Neural crest cell (in vitro differentiated cells): ENCODE results near the gene PLCB1. TPM values are rescaled to one million over a fixed set of nuclear protein-coding genes. Genes with fewer than 3 reads are reported as not detected.

Source experiments
- DNase-seq: peaks from one replicate; pipeline ENCODE4 v3.0.0; 2021; ENCODE audit warnings: low read depth, mixed read lengths, low spot score
- H3K27ac Mint-ChIP-seq: one replicate; pipeline ENCODE4 v1.8.0; 2021; ENCODE audit warnings: mild to moderate bottlenecking, mixed read lengths; ENCODE audit not compliant: unreplicated experiment
- H3K27me3 Mint-ChIP-seq: 2 replicates; pipeline ENCODE4 v1.8.0; 2021; ENCODE audit warnings: low read depth, mild to moderate bottlenecking, mixed read lengths
- H3K36me3 Mint-ChIP-seq: 2 replicates; pipeline ENCODE4 v1.8.0; 2021; ENCODE audit warnings: low read depth, mild to moderate bottlenecking, mixed read lengths
- H3K4me1 Mint-ChIP-seq: 2 replicates; pipeline ENCODE4 v1.8.0; 2021; ENCODE audit warnings: mixed read lengths
- H3K4me3 Mint-ChIP-seq: one replicate; pipeline ENCODE4 v1.8.0; 2021; ENCODE audit warnings: mild to moderate bottlenecking, mixed read lengths
- H3K9me3 Mint-ChIP-seq: 2 replicates; pipeline ENCODE4 v1.8.0; 2021; ENCODE audit warnings: mixed read lengths
- total RNA-seq: library from RNA; stranded (reverse); gene quantifications from 2 replicates; pipeline ENCODE4 v1.2.1, GENCODE V29; 2021
- TF ChIP-seq, protein P1 (sequence below): fragments of 200-600 bp; sonication (generic); conservative IDR thresholded peaks from 2 replicates; pipeline ENCODE4 v1.5.0; 2021; ENCODE audit warnings: antibody characterized with exemption, mild to moderate bottlenecking

Gene PLCB1
- total RNA-seq, 1 donor from 2014 or later, result 13.7 TPM

GRCh38 chr20:8557711-8558110, 425.6 kb downstream of the PLCB1 start:
- peaks cover 8% of the 10 kb centered on the region for H3K9me3 Mint-ChIP-seq
- no peak overlapping the region for H3K27ac Mint-ChIP-seq
- TF ChIP-seq, protein P1, sequence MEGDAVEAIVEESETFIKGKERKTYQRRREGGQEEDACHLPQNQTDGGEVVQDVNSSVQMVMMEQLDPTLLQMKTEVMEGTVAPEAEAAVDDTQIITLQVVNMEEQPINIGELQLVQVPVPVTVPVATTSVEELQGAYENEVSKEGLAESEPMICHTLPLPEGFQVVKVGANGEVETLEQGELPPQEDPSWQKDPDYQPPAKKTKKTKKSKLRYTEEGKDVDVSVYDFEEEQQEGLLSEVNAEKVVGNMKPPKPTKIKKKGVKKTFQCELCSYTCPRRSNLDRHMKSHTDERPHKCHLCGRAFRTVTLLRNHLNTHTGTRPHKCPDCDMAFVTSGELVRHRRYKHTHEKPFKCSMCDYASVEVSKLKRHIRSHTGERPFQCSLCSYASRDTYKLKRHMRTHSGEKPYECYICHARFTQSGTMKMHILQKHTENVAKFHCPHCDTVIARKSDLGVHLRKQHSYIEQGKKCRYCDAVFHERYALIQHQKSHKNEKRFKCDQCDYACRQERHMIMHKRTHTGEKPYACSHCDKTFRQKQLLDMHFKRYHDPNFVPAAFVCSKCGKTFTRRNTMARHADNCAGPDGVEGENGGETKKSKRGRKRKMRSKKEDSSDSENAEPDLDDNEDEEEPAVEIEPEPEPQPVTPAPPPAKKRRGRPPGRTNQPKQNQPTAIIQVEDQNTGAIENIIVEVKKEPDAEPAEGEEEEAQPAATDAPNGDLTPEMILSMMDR, result no peak

DNA sequence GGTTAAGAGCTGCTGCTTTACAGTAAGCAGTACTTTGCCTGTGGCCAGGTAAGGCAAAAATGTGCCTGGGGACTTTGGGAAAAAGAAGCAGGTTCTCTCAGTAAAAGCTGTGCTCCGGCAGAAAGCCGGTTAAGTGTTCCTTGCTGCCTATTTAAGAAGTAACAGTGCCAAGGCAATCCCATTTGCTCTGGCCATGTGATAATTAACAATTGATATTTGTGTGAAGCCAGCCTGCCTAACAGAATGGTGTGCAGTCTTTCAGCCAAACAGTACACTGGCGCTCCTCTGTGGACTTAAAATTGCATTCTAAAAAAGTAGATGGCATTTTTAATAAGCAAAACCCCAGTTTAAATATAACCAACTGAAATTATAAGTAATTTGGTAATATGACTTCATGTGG, 430.3 kb downstream of the PLCB1 start:
- Mint-ChIP-seq H3K4me3 (no peak overlapping the region), H3K9me3 (peaks cover 8% of the 10 kb centered on the region), H3K27ac (no peak overlapping the region), H3K4me1 (no peaks in the 10 kb centered on the region), H3K36me3 (no peaks in the 10 kb centered on the region), H3K27me3 (no peaks in the 10 kb centered on the region)
- no peak for DNase-seq
- TF ChIP-seq, protein P1, result no peak

More at GRCh38 chr20:8557711-8558110, 425.6 kb downstream of the PLCB1 start:
- peaks cover 7% of the 10 kb centered on the region for H3K36me3 Mint-ChIP-seq
- no peaks in the 10 kb centered on the region for H3K27me3 Mint-ChIP-seq
- DNase-seq, result no peak
- no peak overlapping the region for H3K4me3 Mint-ChIP-seq
- H3K4me1 Mint-ChIP-seq, result no peaks in the 10 kb centered on the region

DNA sequence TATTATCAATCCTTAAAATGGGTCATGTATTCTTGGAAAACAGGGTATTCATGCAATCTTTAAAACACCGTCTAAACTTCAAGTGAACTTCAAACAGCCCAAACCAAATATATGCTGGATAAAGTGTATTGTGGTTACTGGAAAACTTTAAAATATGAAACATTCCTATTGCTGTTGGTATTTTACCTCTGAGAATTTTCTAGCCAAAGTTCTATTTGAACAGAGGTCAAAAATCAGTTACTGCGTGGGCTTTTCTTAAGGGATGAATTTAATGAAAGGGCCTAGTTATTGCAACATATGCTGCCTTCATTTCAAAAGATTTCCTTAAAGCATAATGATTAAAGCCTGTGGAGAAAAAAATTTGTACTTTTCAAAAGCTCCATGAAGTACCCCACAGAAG, 436.0 kb downstream of the PLCB1 start:
- H3K27me3 Mint-ChIP-seq, result no peaks in the 10 kb centered on the region

GRCh38 chr20:8569766-8570165, 437.7 kb downstream of the PLCB1 start:
- TF ChIP-seq, protein P1, result no peak
- no peaks in the 10 kb centered on the region for H3K36me3 Mint-ChIP-seq
- no peak overlapping the region for H3K27ac Mint-ChIP-seq

More for the DNA sequence above, 436.0 kb downstream of the PLCB1 start:
- Mint-ChIP-seq H3K36me3 (no peaks in the 10 kb centered on the region), H3K4me1 (no peaks in the 10 kb centered on the region), H3K27ac (no peak overlapping the region), H3K9me3 (peaks cover 4% of the 10 kb centered on the region), H3K4me3 (no peak overlapping the region)
- DNase-seq, result no peak
- TF ChIP-seq, protein P1, result no peak

GRCh38 chr20:8571611-8572010, 439.5 kb downstream of the PLCB1 start:
- no peak overlapping the region for H3K4me3 Mint-ChIP-seq
- peaks cover 2% of the 10 kb centered on the region for H3K9me3 Mint-ChIP-seq
- no peak for DNase-seq
- H3K27ac Mint-ChIP-seq, result no peak overlapping the region
- no peaks in the 10 kb centered on the region for H3K36me3 Mint-ChIP-seq
- no peaks in the 10 kb centered on the region for H3K27me3 Mint-ChIP-seq
- H3K4me1 Mint-ChIP-seq, result peaks cover 8% of the 10 kb centered on the region
- TF ChIP-seq, protein P1, result no peak

More at GRCh38 chr20:8569766-8570165, 437.7 kb downstream of the PLCB1 start:
- H3K27me3 Mint-ChIP-seq, result no peaks in the 10 kb centered on the region
- H3K4me3 Mint-ChIP-seq, result no peak overlapping the region
- H3K9me3 Mint-ChIP-seq, result no peaks in the 10 kb centered on the region
- no peak for DNase-seq
- peaks cover 5% of the 10 kb centered on the region for H3K4me1 Mint-ChIP-seq
